Suppressor macrophage treated with lipopolysaccharide for 1 hour (primary cell): Measurements from ENCODE around the gene PHF21B.
"Not testable (repeated sequence)": the region's sequence is repeated elsewhere in the genome, so short reads cannot be mapped to it uniquely, and the experiment has no call there.

Experiments
- DNase-seq, 3 donors: peaks; one replicate each; pipeline ENCODE4 v3.0.0-alpha.2; 2020 to 2022

The PHF21B gene

DNA sequence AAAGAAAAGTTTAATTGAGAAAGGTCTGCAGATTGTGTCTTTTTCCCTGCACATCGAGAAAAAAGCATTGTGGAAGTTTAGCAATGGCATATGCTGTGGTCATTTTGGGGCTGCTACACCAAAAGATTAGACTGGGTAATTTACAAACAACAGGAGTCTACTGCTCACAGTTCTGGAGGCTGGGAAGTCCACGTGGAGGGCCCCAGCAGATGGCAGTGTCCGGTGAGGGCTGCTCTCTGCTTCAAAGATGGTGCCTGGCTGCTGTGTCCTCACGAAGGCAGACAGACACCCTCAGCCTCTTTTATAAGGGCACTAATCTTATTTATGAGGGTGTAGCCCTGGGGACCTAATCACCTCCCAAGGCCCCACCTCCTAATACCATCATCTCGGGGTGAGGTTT, 21.1 kb downstream of the PHF21B start:
- no peak for DNase-seq

DNA sequence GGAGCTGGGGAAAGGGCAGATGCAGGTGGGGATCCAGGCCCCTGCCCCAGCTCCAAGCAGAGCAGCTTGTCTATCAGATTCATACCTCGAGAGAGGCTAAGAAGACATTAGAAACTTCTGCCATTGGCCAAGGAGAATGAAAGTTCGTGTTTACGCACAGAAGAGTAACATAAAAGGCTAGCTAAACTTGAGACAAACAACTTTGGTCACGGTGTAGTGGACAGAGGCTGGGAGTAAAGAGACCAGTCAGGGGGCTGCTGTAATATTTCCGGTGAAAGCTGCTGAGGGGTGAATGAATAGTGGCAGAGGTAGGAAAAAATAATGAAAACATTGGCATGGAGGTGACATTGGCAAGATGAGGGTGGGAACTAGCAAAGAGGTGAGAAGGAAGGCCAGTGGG, 22.9 kb downstream of the PHF21B start:
- DNase-seq, result no peak

DNA sequence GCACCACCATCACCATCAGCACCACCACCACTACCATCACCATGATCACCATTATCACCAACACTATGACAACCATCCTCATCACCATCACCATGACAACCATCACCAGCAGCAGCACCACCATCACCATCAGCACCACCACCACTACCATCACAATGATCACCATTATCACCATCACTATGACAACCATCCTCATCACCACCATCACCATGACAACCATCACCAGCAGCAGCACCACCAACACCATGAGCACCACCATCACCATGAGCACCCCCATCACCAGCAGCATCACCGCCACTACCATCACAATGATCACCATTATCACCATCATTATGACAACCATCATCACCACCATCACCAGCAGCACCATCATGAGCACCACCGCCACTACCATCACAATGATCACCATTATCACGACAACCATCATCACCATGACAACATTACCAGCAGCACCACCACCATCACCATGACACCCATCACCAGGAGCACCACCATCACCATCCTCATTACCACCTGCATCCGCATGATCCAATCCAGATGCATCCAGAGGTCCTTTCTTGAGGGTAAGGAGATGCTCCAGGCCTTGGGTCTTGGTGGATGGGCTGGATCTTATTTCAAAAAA, 23.8 kb downstream of the PHF21B start:
- no peak for DNase-seq

DNA sequence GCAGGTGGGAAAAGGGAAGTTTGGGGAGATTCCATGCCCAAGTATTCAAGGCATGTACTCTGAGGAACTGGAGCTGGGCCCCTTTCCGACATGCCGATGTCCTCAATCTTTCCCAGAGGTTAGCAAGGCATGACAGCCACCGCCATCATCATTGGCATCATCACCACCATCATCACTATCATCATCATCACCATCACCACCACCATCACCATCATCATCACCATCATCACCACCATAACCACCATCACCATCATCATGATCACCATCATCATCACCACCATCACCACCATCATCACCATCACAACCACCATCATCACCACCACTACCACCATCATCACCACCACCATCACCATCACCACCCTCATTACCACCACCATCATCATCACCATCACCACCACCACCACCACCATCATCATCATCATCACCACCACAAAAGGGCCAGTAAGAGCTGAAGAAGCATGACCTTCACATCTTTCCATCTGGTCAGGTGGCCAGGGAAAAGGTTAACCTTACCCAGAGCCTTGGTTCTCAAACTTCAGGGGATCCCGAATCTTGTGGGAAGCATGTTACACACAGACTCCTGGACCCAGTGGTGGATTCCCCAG, 25.8 kb downstream of the PHF21B start:
- no peak for DNase-seq

DNA sequence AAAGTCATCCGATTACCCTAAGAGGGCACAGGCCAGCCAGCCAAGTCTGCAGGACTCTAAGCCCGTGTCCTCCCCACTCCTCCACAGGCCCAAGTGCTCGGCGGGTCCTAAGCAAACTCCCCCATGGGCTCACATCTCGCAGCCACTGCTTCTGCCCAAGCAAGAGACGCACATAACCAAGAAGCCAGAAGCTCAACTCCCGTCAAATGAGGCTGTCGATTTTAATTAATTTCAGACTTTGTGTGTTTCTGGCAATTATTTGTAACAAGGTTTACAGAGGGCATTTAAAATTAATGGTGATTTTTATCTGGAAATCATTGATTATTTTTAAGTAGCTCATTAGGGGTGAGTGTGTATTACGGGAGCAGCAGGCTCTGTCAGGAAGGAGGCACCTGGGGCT, 27.4 kb downstream of the PHF21B start:
- DNase-seq, result no peak

DNA sequence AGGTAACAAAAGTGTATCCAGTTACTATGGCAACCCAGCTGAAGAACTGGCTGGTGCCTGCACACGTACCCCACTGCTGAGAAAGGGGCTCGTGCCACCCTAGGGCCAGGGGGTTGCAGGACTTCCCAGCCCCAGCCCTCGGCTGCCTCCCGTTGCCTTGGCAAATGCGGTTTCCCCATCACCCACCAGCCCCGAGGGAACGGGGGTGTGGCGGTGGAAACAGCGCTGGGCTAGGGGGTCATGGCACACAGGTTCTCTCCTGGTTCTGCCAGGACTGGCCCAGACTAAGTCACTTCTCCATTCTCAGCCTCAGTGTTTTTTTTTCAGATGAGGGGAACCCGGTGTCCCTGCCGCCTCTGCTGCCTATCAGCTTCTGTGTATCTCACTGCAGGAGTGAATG, 27.9 kb downstream of the PHF21B start:
- DNase-seq, result no peak

DNA sequence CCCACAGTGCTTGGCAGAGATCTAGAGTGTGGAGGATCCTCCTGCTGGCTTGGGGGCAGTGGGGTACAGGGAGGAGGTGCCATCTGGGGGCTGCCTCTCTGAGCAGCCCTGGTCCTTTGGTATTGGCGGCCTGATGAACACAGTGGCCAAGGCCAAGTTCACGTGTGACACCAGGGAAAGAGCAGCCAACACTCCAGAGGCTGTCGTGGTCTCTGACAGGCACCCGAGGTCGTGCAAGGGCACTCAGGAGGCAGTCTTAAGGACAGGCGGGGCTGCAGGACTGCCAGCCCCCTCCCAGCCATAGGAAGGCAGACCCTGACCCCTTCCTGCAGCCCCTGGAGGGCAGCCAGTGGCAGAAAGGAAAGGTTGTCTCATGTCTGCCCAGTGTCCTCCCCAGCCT, 30.7 kb downstream of the PHF21B start:
- DNase-seq, result no peak

DNA sequence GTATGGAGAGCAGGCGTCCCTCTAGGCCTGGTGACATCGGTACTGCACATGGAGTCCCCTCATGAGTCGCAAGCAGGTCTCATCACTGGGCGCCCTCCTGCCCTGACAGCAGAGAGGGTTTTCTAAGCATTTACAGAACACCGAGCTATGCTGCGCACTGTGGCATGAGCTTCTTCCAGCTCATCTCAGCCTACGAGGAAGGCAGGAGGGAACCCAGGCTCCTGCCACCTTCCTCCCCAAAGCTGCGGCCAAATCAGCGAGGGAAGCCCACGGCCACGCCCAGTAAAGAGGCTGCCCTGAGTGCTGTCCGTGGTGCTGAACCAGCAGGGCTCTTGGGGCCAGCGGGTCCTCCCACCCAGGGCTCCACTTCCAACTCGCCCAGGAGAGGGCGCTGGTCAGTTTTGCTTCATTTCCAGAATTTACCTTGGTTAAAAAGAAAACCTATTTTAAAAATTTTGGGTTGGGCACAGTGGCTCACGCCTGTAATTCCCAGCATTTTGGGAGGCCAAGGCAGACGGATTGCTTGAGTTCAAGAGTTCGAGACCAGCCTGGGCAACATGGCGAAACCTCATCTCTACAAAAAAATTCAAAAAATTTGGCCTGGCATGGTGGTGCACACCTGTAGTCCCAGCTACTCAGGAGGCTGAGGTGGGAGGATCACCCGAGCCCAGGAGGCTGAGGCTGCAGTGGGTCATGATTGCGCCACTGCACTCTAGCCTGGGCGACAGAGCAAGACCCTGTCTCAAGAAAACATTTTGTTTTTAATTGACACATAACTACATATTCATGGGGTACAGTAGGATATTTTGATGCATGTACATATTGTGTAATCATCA, 34.2 kb downstream of the PHF21B start:
- peak; percentile 77 to 93 (median 84) for DNase-seq

DNA sequence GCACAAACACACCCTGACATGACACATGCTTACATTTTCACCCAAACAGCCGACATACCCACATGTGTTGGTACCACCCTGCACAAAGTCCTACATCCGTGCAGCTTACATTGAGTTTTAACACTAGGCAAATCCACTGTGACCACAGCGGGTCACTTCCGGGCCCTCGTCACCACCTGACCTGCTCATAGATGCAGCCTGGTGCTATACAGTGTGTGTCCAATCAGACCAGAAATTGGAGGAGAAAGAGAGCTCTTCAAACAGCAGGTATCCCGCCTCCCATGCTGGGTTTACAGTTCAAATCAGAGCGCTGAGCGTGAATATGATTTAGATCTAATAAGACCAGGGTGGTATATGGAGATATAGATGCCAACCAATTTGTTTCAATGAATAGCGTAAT, 35.4 kb downstream of the PHF21B start:
- DNase-seq, result no peak

DNA sequence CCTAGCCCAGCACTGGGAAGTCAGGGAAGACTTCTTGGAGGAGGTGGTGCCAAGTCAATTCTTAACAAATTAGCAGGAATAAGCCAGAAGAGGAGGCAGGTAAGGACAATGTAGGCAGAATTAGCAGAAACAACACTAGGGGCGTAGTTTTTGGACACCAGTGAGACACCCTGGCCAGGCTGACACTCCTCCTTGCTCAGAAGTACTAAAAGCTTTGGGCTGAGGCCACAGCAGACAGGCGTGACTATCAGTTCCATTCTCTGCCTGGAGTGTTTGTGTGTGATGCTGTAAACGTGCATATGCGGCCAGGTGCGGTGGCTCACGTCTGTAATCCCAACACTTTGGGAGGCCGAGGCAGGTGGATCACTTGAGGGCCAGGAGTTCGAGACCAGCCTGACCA, 36.0 kb downstream of the PHF21B start:
- no peak for DNase-seq

DNA sequence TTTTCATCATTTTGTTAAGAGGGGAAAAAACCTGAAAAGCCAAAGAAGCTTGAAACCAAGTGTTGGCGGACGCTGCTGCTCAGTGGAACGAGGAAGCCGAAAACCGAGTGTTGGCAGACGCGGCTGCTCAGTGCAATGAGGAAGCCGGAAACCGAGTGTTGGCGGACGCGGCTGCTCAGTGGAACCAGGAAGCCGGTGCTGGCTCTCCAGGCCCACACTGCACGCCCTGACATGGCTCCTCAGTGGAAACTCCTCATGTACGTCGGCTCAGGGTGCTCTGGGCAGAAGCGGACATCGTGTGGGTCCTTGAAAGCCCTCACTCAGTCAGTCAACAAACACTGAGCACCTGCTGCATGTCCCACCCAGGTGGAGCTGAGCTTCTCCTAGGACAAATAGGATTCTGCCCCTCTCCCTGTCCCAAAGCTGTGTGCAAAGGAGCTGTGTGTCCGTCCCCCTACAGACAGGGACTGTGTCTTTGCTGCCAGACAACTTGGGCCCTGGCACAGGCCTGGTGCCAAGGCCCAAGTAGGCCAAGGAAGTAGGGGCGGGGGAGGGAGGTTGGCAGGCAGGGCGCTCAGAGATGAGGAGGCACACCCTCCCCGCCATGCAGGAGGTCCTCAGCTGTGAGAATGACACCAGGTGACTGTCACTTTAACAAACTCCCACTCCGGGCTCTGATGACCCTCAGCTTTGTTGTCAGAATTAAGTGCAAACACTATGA, 37.3 kb downstream of the PHF21B start:
- DNase-seq, result peak in 1 of 3 donors; percentile 1

DNA sequence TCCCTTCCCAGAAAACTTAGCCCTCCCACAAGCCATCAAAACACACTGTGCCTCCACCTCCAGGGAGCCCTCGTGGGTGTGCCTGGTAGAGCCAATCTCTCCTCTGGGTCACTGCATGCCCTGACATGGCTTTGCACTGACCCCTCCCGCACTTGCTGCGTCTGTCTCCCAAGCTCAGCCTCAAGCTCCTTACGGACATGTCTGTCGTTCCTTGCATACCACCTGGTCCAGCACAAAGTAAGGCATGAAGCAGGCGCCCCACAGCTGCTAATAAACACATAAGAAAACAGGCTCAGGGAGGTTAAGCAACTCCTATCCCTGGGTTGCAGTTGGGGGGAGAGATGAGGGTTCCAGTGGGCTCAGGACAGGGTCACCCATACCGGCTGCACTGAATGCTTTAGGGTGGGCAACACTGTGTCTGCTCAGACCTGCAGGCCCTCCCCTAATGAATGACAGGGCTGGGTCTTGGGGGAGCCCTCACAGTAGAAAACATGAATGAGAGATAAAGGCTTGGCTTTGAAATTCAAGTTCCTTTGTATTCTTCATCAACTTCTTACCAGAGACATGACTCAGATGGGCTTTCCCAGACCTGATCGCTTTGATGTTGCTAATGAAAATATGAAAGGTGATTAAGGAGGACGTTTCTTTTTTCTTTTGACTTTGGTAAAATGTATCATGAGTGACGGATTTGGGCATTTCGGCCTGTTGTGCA, 38.0 kb downstream of the PHF21B start:
- no peak for DNase-seq

DNA sequence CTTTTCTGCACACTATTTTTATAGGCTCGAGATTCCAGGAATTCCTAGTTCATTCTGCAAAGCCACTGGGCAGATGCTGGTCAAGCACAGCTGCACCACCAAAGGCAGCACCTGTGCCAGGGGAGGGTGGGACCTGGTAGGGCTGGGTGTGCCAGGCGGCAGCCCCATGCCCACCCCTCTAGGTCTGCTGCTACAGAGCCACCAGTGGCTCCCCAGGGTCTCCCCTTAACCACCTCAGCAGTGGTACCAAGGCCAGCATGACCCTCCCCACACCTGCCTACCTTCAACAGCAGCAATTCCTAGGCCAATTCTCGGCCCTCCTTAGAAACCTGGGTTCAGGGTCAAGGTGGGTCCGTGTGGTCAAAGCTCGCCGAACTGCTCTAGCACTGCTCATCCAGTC, 39.5 kb downstream of the PHF21B start:
- DNase-seq, result no peak

DNA sequence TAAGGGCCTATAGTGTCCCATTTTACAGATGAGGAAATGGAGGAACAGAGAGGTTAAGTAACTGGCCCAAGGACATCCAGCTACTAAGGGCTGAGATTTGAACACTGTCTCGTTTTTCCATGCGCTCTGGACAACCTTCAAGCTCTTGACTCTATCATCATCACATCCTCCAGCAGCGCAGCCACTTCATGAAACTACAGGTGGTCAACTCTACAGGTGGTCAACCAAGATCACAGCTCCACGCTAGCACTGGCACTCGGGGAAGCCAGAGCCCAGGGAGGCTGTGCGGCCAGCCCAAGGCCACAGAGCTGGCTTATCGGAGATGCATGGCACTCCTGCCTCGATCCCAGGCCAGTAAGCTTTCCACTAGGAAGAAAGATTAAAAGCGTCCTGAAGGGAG, 40.0 kb downstream of the PHF21B start:
- DNase-seq, result no peak

DNA sequence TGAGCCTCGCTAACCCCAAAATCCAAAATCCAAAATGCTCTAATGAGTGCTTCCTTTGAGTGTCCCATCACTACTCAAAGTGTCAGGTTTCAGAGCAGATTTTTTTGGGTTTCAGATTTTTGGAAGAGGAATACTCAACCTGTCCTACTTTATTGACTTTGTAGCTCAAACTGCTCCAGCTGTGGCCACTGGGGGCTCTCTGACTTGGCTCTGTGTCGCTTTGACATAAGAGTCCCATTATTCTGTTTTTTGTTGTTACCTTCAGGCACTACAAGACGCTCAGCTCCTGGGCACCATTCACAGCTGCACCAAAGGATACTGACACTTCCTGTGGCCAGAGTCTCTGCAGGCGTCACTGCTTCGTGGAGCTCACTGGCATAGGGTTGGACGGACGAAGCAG, 41.1 kb downstream of the PHF21B start:
- DNase-seq, result no peak

DNA sequence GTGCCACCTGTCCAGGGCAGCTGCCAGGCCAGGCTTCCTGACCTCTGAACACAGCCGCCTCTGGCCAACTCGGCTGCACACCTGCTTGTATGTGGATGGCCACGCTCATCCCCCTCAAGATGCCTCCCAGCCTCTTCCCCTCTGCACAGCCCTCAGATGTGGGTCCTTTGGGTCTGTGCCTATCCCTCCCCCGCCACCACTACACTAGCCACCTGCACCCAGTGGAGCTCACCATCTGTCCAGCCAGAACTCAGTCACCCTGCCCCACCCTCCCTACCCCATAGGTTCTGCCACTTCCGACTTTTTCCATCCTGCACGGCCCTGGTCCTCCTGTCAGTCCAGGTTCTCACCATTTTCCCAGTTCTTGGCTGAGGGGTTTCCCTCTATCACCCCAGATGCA, 44.6 kb downstream of the PHF21B start:
- DNase-seq, result no peak

DNA sequence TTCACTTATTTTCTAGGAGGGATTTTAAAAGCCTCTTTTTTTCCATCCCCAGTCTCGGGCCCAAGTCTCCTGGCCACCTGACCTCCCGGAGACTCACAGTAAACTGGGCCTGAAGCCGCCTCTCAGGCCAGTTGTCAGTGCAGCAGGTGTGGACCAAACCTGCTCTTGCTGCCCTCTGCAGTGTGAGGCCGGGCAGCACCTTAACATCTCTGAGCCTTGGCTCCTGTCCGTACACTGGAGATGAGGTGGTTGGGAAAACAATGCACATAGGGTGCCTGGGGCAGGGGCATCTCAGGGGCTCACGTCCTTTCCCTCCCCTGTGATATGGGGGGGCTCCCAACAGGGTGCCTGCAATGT, 45.1 kb downstream of the PHF21B start:
- DNase-seq, result no peak

DNA sequence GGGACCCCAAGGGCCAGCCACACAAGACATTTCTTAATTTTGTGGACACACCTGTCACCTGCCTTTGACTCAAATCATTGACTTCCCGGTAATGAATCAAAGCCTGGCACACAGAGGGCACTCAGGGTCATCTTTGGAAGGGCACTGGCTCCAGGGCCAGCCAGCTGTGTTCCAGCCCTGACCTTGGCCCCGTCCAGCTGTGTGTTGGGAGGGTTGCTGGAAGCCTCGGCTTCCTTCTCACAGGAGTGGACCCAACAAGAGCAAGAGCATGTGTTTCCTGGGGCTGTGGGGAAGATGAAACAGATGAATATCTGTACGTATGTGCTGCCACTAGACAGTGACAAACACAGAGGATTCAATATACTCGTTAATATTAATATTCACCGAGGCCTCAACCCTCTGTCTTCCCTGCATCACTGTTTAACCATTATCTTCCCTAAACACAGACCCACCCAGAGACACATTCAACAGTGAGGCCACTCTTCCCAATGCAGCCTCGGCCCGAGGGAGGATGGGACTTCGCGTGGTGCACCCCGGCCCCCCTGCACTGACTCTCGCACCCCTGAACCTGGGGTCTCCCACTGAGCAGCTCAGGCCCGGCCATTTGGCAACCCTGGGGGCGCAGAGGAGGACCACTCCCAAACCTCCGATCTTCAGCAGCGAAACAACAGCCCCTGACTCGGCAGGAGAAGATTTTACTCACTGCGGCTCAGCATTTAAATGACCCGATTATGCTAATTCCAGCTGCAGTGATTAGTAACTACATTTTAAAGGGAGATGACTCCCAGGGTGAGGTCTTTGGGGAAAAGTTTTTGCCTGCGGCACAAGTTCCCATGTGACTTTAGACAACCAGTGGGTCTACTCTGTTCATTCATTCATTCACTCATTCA, 45.7 kb downstream of the PHF21B start:
- DNase-seq, result no peak

DNA sequence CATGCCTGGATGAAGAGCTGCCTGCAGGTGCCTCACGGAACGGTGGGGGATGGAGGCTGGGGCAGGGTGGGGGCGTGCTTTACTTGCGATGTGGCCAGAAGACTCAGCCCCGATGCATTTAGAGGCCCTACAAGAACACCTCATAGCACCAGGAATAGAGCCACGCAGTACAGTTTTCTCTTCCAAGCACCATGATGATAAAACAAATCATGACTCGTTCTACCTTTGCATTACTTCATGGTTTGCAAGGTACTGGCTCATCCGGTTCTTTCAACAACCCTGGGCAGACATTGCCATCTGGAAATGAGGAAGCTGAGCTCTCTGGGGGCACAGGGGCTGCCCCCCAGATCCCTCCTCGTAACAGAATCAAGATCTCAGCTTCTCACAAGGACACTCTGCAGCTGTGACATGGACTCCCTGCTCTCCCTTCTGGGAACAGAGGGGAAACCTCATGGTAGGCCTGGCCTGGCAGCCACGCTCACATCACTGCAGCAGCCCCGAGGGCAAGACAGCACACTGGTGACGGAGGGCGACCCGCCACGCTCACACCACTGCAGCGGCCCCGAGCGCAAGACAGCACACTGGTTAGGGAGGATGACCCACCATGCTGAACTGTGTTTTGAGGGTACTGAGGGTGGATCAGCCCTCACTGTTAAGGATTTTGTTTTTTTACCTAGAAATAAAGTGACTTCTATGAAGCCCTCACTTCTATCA, 46.9 kb downstream of the PHF21B start:
- no peak for DNase-seq

DNA sequence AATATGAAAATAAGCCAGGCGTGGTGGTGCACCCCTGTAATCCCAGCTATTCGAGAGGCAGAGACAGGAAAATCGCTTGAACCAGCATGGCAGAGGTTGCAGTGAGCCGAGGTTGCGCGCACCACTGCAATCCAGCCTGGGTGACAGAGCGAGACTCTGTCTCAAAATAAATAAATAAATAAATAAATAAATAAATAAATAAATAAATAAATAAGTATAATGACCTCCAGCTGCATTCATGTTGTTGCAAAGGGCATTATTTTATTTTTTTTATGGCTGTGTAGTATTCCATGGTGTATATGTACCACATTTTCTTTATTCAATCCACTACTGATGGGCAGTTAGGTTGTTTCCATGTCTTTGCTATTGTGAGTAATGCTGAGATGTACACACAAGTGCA, 48.1 kb downstream of the PHF21B start:
- DNase-seq, result not testable (repeated sequence)
